Caco-2 (cell line): ENCODE data around the gene PVR. TPM values are rescaled to one million over a fixed set of nuclear protein-coding genes. Genes with fewer than 3 reads are reported as not detected.

Experiments used
- BruUV-seq: library from RNA; stranded (reverse); fragments of 400-500 nt; replicated peaks from 2 replicates; lab custom pipeline; 2021; lab: Mats Ljungman, UMichigan
- CTCF ChIA-PET: fragments of 300-600 bp; sonication (Branson Sonifier 250); formaldehyde crosslinking; loops from one replicate; lab custom pipeline; 2022; ENCODE audit warnings: antibody characterized with exemption; lab: Charles Lee
- POLR2A ChIA-PET: fragments of 300-600 bp; sonication (Branson Sonifier 250); formaldehyde crosslinking; loops from one replicate; lab custom pipeline; 2022; ENCODE audit warnings: antibody characterized with exemption; lab: Charles Lee
- DNase-seq, 2 experiments: peaks; one replicate each; pipeline versions ENCODE4 v3.0.0 to v3.0.0-alpha.2; 2020 to 2022
- H3K27me3 ChIP-seq: replicated peaks from 2 replicates; pipeline ENCODE4 v1.6.0; 2011; ENCODE audit warnings: low read length; ENCODE audit not compliant: control insufficient read depth, insufficient read depth
- H3K36me3 ChIP-seq: 2 replicates; pipeline ENCODE4 v1.5.1; 2011; ENCODE audit warnings: low read length; ENCODE audit not compliant: control insufficient read depth, insufficient read depth
- H3K4me1 ChIP-seq: fragments of 250-450 bp; sonication (Bioruptor Pico); 2 replicates; pipeline ENCODE4 v1.5.1; 2020; ENCODE audit warnings: mild to moderate bottlenecking
- H3K4me3 ChIP-seq: 2 replicates; pipeline ENCODE4 v1.5.1; 2011; ENCODE audit warnings: low read depth, mild to moderate bottlenecking, control low read depth, low read length
- H3K9me3 ChIP-seq: fragments of 250-450 bp; sonication (Bioruptor Pico); 2 replicates; pipeline ENCODE4 v1.5.1; 2020; ENCODE audit warnings: mild to moderate bottlenecking, moderate library complexity
- H3K27ac Mint-ChIP-seq: one replicate; pipeline ENCODE4 v1.8.0; 2022; ENCODE audit warnings: mixed read lengths; ENCODE audit not compliant: unreplicated experiment
- H3K27me3 Mint-ChIP-seq: one replicate; pipeline ENCODE4 v1.8.0; 2022; ENCODE audit warnings: mixed read lengths; ENCODE audit not compliant: insufficient read depth, unreplicated experiment
- H3K36me3 Mint-ChIP-seq: one replicate; pipeline ENCODE4 v1.8.0; 2022; ENCODE audit warnings: mild to moderate bottlenecking, mixed read lengths; ENCODE audit not compliant: insufficient read depth, unreplicated experiment
- H3K4me1 Mint-ChIP-seq: one replicate; pipeline ENCODE4 v1.8.0; 2022; ENCODE audit warnings: low read depth, mixed read lengths; ENCODE audit not compliant: unreplicated experiment
- H3K4me3 Mint-ChIP-seq: one replicate; pipeline ENCODE4 v1.8.0; 2022; ENCODE audit warnings: mild to moderate bottlenecking, moderate library complexity, mixed read lengths; ENCODE audit not compliant: unreplicated experiment
- H3K9me3 Mint-ChIP-seq: one replicate; pipeline ENCODE4 v1.8.0; 2022; ENCODE audit warnings: mixed read lengths; ENCODE audit not compliant: unreplicated experiment
- intact Hi-C: fragments of 100-400 bp; cut with micrococcal nuclease; formaldehyde crosslinking; loops from one replicate; pipeline ENCODE4 v1.10.0; 2022; ENCODE audit not compliant: unreplicated experiment
- total RNA-seq: library from RNA; stranded (reverse); gene quantifications from 2 replicates; pipeline ENCODE4 v1.2.3, GENCODE V29; 2022
- TF ChIP-seq, protein P1 (sequence below), 2 experiments: fragments of 200-600 bp in 1 of 2; IDR thresholded peaks; 1 replicate in 1 of 2; 2 replicates in 1 of 2; pipeline versions ENCODE4 v1.5.1 to v1.8.0; 2011 to 2022; ENCODE audit warnings: antibody characterized with exemption in 1 of 2, control low read depth in 1 of 2, inconsistent platforms in 1 of 2, low read depth in 1 of 2, low read length in 1 of 2, mild to moderate bottlenecking in 1 of 2, moderate library complexity in 1 of 2; ENCODE audit not compliant: insufficient read depth in 1 of 2, severe bottlenecking in 1 of 2, unreplicated experiment in 1 of 2

Gene PVR
- total RNA-seq, 1 experiment from 2014 or later = 86.5 TPM

DNA sequence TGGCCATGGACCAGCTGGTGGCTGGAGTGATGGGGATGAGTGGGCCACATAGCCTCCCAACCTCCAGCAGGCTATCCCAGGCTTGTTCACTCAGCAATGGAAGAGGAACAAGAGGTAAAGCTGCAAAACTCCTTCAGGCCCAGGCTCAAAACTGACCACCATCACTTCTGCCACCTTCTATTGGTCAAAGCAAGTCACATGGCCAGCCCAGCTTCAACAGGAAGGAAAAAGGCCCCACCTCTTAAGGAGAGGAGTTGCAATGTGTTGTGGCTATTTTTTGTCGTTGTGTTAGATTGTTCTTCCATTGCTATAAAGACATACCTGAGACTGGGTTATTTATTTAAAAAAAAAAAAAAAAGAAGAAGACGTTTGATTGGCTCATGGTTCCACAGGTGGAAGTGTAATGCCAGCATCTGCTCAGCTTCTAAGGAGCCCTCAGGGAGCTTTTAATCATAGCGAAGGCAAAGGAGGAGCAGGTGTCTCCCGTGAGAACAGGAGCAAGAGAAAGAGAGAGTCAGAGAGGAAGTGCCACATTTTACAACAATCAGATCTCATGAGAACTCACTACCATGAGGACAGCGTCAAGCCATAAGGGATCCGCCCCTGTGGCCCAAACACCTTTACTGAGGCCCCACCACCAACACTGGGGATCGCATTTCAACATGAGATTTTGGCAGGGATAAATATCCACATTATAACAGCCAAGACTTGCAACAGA, 24.9 kb upstream of the PVR start:
- no TSS peak for BruUV-seq
- H3K27ac Mint-ChIP-seq = no peak overlapping the region
- Histone ChIP-seq H3K4me1 (peaks cover 27% of the 10 kb centered on the region), H3K4me3 (no peak overlapping the region), H3K9me3 (no peaks in the 10 kb centered on the region), H3K27me3 (no peaks in the 10 kb centered on the region), H3K36me3 (peaks cover 2% of the 10 kb centered on the region; the same call in 1 of the 2 replicates)
- peaks cover 3% of the 10 kb centered on the region for H3K4me1 Mint-ChIP-seq
- intact Hi-C loops = no loop called here
- no peak for DNase-seq
- POLR2A ChIA-PET = no interaction called here
- H3K27me3 Mint-ChIP-seq = no peaks in the 10 kb centered on the region
- no peaks in the 10 kb centered on the region for H3K9me3 Mint-ChIP-seq
- H3K36me3 Mint-ChIP-seq = no peaks in the 10 kb centered on the region
- no peak overlapping the region for H3K4me3 Mint-ChIP-seq
- TF ChIP-seq, protein P1, sequence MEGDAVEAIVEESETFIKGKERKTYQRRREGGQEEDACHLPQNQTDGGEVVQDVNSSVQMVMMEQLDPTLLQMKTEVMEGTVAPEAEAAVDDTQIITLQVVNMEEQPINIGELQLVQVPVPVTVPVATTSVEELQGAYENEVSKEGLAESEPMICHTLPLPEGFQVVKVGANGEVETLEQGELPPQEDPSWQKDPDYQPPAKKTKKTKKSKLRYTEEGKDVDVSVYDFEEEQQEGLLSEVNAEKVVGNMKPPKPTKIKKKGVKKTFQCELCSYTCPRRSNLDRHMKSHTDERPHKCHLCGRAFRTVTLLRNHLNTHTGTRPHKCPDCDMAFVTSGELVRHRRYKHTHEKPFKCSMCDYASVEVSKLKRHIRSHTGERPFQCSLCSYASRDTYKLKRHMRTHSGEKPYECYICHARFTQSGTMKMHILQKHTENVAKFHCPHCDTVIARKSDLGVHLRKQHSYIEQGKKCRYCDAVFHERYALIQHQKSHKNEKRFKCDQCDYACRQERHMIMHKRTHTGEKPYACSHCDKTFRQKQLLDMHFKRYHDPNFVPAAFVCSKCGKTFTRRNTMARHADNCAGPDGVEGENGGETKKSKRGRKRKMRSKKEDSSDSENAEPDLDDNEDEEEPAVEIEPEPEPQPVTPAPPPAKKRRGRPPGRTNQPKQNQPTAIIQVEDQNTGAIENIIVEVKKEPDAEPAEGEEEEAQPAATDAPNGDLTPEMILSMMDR (IDR thresholded peaks at IDR 0.05; ENCODE audit: insufficient read depth in 1 of 2, low read depth in 1 of 2, low read length in 1 of 2, severe bottlenecking in 1 of 2, unreplicated experiment in 1 of 2) = no peak
- CTCF ChIA-PET = no interaction called here

- Mint-ChIP-seq H3K27ac (no peak overlapping the region), H3K4me3 (no peak overlapping the region), H3K4me1 (peaks cover 2% of the 10 kb centered on the region), H3K27me3 (no peaks in the 10 kb centered on the region), H3K9me3 (no peaks in the 10 kb centered on the region), H3K36me3 (peaks cover 2% of the 10 kb centered on the region)
- Histone ChIP-seq H3K27me3 (no peaks in the 10 kb centered on the region), H3K9me3 (no peaks in the 10 kb centered on the region), H3K36me3 (peaks cover 6% of the 10 kb centered on the region), H3K4me1 (peaks cover 11% of the 10 kb centered on the region), H3K4me3 (no peak overlapping the region)
- no peak for DNase-seq
- intact Hi-C loops = no loop called here
- TF ChIP-seq, protein P1 (IDR thresholded peaks at IDR 0.05; ENCODE audit: insufficient read depth in 1 of 2, low read depth in 1 of 2, low read length in 1 of 2, severe bottlenecking in 1 of 2, unreplicated experiment in 1 of 2) = no peak
- ChIA-PET POLR2A (no interaction called here), CTCF (interaction anchor here (0.6 kb wide), 1 partner anchor 408 kb away, joined by 4 read pairs; the partner anchor contains the start of gene ZNF227)
- BruUV-seq = no TSS peak
These were observed 23.0 kb upstream of the PVR start for GRCh38 chr19:44620667-44621066.

GRCh38 chr19:44621367-44621766, 22.3 kb upstream of the PVR start:
- Mint-ChIP-seq H3K27me3 (no peaks in the 10 kb centered on the region), H3K4me3 (no peak overlapping the region), H3K27ac (no peak overlapping the region), H3K4me1 (peaks cover 9% of the 10 kb centered on the region), H3K9me3 (no peaks in the 10 kb centered on the region), H3K36me3 (peaks cover 5% of the 10 kb centered on the region)
- POLR2A ChIA-PET = no interaction called here
- intact Hi-C loops = no loop called here
- Histone ChIP-seq H3K36me3 (peaks cover 6% of the 10 kb centered on the region), H3K9me3 (no peaks in the 10 kb centered on the region), H3K27me3 (no peaks in the 10 kb centered on the region), H3K4me3 (no peak overlapping the region), H3K4me1 (peaks cover 13% of the 10 kb centered on the region)
- DNase-seq = no peak
- TF ChIP-seq, protein P1 (IDR thresholded peaks at IDR 0.05; ENCODE audit: insufficient read depth in 1 of 2, low read depth in 1 of 2, low read length in 1 of 2, severe bottlenecking in 1 of 2, unreplicated experiment in 1 of 2) = no peak
- BruUV-seq = no TSS peak
- CTCF ChIA-PET = no interaction called here
